GM18517 (cell line): Measurements from ENCODE around the gene CAB39.
A peak's percentile ranks its signal among the peaks of the same experiment; 100 is the strongest.
"Not testable (repeated sequence)": the region's sequence is repeated elsewhere in the genome, so short reads cannot be mapped to it uniquely, and the experiment has no call there.

Experiments used
- ATAC-seq: cut with Tn5 transposase; IDR thresholded peaks from one replicate; pipeline ENCODE4 v1.9.1; 2021; ENCODE audit warnings: mild to moderate bottlenecking, moderate library complexity; ENCODE audit not compliant: unreplicated experiment

The CAB39 gene

DNA sequence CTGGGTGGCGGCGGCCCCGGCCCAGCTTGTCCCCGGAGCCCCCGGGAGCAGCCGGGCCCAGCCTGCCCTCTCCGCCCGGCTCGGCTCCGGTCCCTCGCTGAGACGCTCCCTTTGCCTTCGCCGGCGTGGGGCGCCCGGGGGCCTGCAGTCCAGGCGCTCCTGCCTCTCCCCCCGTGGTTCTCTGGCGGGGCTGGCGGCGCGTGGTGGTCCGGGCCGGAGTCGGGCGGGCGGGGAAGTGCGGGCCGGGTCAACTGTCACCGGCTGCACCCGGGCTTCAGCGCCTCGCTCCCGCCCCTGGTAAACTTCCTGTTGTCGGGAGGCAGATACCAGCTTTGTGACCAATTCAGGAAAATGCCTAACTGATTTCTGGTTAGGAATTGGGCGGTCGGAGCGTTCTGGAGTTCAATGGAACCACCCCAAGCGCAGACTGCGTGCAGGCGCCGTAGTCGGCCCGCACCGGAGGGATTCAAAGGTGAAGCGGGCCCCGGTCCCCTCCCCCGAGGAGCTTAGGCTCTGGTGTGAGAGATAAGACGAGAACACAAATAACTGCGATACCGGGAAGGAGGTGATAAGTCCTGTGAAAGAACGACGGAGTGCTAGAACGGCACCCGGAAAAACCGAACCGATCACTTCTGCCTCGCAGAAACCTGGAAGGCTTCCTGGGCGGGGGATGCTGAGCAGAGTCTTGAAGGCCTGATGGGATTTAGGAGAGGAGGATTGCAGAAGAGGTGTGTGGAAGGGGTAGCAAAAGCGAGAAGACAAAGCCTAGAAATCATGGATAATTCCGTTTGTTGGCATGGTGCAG lies 891 bp downstream of the CAB39 start:
- ATAC-seq = peak; percentile 16

DNA sequence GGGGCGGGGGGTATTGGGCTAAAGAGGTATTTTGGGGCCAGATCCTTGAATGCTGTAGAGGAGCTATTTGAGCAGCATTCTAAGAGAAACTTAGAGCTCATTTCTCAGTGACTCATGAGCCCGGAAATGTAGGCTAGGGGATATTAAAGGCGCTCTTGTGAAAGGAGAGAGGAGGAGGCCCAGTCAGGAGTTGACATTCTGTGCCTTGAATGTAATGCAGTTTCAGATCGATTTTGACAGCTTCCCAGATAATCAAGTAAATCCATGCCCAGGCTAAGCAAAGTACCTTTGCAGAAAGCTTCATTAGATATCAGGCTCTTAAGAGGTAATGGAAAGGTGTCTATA lies 1.5 kb downstream of the CAB39 start:
- ATAC-seq = no peak

- no peak for ATAC-seq
Observed at GRCh38 chr2:230715201-230715600, 2.6 kb downstream of the CAB39 start.

DNA sequence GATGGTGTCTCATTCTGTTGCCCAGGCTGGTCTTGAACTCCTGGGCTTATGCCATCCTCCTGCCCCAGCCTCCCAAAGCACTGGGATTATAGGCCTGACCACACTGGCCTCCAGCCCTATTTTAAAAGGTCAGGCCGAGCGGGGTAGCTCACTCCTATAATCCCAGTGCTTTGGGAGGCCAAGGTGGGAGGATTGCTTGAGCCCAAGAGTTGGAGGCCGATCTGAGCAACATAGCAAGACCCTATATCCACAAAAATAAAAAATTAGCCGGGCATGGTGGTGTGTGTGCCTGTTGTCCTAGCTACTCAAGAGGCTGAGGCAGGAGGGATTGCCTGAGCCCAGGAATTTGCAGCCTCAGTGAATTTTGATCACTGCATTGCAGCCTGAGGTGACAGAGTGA lies 3.9 kb downstream of the CAB39 start:
- ATAC-seq = no peak

DNA sequence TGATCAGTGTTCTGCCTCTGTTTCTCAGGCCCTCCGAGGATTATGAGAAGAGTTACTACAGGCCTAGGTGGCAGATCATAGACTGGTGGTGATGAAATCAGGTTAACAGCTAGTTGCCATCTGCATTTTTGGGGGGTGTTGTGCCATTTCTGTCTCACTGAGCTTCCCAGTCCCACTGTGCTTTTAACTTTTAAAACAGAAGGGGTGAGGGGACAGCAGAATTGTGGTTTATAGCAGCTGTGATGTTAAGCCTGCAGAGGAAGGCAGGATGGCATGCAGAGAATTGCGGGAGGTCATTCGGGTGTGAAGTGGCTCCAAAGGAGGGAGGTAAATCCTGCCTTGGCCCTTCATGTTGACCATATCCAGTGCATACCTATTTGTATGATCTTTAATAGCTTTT lies 5.0 kb downstream of the CAB39 start:
- ATAC-seq = no peak

DNA sequence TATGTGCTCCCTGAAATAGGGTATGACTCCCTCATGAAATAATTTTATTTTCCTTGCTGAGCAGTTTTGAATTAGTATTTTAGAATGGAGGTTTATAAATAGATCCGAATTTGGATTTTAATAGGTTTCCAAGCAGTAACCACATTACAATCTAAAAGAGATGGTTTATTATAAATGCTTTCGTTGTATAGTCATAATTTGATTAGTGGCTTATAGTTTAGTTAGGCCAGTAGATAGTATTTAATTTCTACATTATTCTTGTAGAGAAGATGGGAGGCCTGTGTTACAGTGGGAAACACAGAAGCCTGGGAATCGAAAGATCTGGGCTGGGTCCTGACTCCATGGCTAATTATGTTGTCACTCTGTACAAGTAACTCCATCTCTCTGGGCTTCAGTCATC lies 6.7 kb downstream of the CAB39 start:
- no peak for ATAC-seq

DNA sequence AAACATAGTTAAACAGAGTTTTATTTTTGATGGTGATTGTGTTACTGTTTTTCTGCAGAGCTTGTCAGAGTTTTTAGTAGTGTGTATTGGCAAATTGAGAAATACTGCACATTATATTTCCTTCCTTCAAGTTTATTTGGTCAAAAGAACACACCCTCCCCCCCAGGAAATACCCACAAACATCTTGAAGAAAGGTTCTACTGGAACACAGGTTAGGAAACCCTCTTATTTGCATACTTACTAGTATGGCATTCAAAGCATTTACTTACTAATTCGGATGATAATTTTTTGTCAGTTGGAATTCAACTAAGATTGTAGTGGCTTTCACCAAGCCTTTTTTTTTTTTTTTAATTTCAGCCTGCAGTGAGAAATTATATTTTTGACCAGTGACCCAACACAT lies 9.1 kb downstream of the CAB39 start:
- no peak for ATAC-seq

DNA sequence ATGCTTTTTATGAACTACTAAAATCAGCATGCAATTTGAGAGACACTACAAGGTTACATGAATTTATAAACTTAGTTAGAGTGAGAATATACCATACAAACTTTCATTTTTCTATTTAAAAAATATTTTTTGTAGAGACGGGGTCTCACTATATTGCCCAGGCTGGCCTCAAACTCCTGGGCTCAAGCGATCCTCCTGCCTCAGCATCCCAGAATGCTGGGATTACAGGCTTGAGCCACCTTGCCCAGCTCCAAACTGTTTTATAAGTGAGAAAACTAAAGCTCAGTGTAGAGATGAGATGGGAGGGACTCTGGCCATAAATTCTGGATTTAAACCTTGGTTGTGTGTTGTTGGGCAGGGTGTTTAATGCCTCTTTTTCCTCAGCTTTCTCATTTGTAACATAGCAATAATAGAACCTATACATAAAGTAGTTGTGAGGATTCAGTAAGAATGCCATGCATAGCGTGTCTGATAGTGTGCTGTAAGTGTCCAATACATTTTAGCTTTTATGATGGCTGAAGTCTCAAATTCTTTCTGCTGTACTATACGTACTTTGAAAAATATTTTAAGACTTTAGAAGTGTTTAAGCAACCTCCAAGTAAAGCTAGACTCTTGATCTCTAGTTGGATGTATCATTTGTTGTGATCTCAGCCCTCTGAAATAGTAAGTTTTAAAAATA lies 9.7 kb downstream of the CAB39 start:
- no peak for ATAC-seq

GRCh38 chr2:230723363-230723762 lies 10.7 kb downstream of the CAB39 start:
- no peak for ATAC-seq

DNA sequence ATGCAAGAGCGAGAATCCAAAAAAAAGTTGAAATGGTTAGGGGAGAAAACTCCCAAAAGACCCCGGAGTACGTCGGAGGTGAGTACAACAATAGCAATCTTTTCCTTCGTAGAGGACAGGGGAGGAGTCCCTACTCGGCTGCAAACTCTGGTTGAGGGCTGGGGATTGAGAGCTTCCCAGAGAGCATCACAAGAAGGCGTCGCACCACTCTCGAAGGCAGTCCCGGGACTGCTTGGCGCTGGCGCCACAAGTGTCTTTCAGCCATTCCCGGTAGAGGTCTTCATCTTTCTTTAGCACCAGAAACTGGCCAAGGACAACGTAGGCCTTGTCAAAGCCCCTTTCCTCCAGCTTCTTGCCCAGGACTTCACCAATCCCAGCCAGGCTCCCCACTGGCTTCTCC lies 12.3 kb downstream of the CAB39 start:
- not testable (repeated sequence) for ATAC-seq

DNA sequence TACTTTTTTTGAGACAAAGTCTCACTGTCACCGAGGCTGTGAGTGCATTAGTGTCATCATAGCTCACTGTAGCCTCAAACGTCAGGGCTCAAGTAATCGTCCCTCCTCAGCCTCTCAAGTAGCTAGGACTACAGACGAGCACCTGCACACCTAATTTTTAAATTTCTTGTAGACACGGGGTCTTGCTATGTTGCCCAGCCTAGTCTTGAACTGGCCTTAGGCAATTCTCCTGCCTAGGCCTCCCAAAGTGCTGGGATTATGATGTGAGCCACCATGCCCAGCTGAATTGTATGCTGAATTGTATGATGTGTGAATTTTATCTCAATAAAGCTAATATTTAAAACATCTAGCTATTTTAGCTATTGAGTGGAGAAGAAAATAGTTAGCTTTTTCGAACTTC lies 18.9 kb downstream of the CAB39 start:
- ATAC-seq = no peak

GRCh38 chr2:230732914-230733401 lies 20.3 kb downstream of the CAB39 start:
- no peak for ATAC-seq

DNA sequence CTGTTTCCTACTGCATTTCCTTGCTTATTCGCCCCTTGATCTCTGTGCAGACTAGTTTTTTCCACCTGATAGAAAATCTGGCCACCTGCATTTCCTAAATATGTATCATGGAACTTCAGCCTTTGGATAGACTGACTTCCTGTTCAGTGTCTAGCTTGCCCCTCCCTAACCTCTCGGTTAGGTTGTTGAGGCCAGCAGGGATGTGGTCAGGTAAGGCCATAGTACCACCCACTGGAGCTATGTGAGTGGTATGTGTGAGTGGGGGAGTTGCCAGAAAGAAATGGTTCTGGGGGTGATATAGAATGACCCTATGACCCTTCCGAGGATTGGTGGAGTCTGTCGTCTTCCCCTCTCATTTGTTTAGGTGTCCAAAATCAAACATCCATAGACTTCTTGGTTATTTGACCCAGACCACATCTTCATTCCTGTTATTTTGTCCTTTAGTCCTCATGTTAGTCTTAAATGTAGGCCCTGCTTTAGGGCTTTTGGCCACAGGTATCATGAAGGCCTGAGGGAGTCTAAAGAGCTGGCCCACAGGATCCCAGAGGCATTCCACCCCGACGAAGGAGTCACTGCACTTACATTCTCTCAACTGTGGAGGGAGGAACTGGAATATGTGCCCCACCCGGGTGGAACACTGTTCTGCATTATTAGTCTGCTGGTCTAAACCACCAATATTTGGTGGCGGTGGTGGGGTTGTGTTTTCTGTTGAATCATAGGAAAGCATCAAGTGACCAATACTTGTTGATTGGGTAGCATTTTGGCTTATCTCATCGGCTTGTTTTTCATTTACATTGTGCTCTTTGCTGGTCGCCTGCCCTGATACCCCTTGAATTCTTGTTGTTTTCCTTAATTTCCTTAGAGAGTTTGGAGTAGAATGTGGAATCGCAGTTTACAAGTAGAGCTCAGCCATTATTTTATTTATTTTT lies 21.9 kb downstream of the CAB39 start:
- ATAC-seq = no peak

DNA sequence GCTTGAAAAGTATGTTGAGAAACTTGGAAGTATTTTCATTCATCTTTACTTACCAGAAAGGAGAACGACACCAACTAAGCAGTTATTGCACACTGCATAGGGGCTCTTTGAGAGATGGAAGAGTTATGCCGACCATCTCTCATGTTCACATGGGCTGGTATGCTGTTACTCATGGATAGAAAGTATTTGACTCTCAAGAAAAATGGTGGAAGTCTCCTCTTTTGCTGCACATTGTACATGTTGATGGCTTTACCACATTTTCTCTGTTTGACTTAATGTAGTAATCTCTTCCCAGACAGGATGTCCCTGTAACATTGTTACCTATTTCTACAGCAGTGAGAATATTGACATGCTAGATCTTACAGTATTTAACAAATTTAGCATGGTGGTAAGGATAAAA lies 23.2 kb downstream of the CAB39 start:
- ATAC-seq = no peak

DNA sequence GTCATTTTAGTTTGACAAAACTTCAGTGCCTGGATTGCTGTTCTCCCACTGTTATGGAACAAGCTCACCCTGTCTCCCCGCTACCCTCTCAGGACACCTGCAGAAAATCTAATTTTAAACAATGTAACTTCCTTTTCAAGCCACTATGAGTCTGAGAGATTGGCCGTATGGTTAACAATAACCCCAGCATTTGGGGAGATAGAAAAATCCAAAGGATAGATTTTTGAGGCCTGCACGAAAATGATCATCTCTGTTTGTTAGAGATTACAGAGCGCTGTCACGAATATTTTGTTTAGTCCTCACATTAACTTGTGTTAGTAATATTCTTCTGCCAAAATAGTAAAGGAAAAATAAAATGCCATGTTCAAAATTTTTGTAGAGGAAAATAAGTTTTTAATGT lies 24.7 kb downstream of the CAB39 start:
- ATAC-seq = no peak

GRCh38 chr2:230737791-230738226 lies 25.2 kb downstream of the CAB39 start:
- no peak for ATAC-seq

GRCh38 chr2:230738391-230738811 lies 25.8 kb downstream of the CAB39 start:
- no peak for ATAC-seq

GRCh38 chr2:230738924-230739323 lies 26.3 kb downstream of the CAB39 start:
- no peak for ATAC-seq

- ATAC-seq = no peak
Observed at GRCh38 chr2:230739961-230740360, 27.3 kb downstream of the CAB39 start.

DNA sequence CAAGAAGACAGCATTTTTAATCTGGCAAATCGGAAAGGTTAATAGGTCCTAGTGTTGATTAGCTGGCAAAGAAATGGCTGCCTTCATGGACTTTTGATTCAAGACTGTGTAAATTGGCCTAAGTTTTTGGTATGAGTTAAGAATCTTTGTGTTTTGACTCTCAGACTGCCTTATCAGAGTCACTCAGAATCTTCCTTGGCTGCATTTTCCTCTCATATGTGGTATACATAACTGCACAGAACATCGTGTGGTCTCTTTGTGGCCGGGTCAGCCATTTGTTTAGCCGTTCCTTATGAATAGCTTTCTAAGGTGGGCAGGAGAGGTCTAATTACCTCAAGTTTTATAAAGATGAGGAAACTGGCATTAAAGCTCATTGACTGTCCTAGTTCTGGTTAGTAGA lies 30.1 kb downstream of the CAB39 start:
- ATAC-seq = no peak

DNA sequence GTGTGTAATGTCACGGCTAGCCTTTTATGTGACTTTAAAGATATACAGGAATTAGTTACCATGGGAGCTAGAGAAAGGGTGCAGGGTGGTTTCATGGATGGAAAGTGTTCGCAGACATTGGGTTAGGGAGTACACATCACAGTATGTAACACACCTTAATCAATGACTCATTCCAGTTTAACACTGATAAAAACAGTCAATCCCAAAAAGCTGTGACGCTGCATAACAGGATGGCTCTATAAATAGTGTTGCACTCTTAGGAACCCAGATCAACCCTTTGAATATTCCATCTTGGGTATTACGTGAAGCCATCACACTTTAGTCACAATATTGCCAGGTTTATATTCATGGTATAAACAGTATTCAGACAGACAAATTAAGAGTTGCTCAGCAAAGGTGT lies 33.6 kb downstream of the CAB39 start:
- ATAC-seq = no peak
